Large intestine (tissue), 3 donors: Measurements from ENCODE around the gene GAMT. TPM values are rescaled to one million over a fixed set of nuclear protein-coding genes. Genes with fewer than 3 reads are reported as not detected.

Experiments used
- DNase-seq, 2 donors: peaks; one replicate each; pipeline versions ENCODE4 v3.0.0 to v3.0.0-alpha.2; 2013
- H3K27ac ChIP-seq: one replicate; pipeline ENCODE4 v1.5.1; 2013; ENCODE audit warnings: low read length
- H3K27me3 ChIP-seq: 2 replicates; pipeline ENCODE4 v1.6.1; 2013; ENCODE audit warnings: low read length; ENCODE audit not compliant: control insufficient read depth, insufficient read depth
- H3K36me3 ChIP-seq: 2 replicates; pipeline ENCODE4 v1.6.1; 2013; ENCODE audit warnings: low read length; ENCODE audit not compliant: control insufficient read depth, insufficient read depth
- H3K4me1 ChIP-seq: one replicate; pipeline ENCODE4 v1.6.1; 2013; ENCODE audit warnings: low read length; ENCODE audit not compliant: control insufficient read depth, insufficient read depth
- H3K4me3 ChIP-seq: one replicate; pipeline ENCODE4 v1.5.1; 2013; ENCODE audit warnings: low read length
- H3K9me3 ChIP-seq: one replicate; pipeline ENCODE4 v1.6.1; 2013; ENCODE audit warnings: mild to moderate bottlenecking, low read depth, low read length, moderate library complexity; ENCODE audit not compliant: control insufficient read depth
- WGBS: methylation state at CpG from one replicate; pipeline ENCODE4 v1.1.5; 2013; ENCODE audit warnings: low lambda C conversion rate; ENCODE audit not compliant: insufficient coverage; 5-methylcytosine and 5-hydroxymethylcytosine counted together
- polyA plus RNA-seq: library from polyadenylated mRNA; unstranded; fragments of 120-200 nt; gene quantifications from one replicate; pipeline ENCODE4 v1.2.1, GENCODE V29; 2013

The GAMT gene
- polyA plus RNA-seq, 1 donor, result 16.0 TPM

DNA sequence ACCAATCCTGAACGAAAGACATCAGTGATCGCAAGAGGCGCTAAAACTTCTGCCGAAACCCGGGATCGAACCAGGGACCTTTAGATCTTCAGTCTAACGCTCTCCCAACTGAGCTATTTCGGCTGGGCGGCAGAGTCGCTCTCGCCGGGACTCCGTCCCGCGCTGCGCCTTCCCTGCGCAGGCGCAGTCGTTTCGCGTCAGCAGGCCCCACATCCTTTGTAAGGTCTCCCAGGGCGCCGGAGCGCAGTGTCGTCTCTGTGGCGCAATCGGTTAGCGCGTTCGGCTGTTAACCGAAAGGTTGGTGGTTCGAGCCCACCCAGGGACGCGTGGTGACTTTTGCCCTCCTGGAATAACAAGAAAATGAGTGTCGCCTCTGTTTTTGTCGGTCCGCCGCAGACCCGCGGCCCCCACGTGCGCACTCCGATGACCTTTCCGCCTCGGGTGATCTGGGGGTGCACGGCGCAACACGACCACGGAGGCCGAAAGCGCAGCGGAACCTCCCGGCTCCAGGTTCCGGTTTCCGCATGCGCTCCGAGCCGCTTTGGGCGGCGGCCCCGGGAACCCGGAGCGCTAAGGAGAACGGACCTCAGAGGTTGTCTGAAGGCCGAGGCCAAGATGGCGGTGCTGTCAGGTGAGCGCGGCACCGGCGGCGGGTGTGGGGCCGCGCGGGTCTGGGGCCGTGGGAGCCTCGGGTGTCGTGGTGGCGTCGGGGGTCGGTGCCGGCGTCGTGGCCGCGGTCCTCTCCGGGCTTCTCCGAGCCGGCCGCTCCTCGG is 17.8 kb downstream of the GAMT start, which contains the start of gene NDUFS7:
NDUFS7 (plus strand) TSS at position 596 of the 773 bp plus-strand sequence; CDS start at position 616, 20 bp downstream.
- Histone ChIP-seq H3K4me3 (peak within 1 kb of the TSS; percentile 91), H3K27me3 (no peaks in the 10 kb centered on the region), H3K9me3 (peaks cover 3% of the 10 kb centered on the region), H3K36me3 (peaks cover 11% of the 10 kb centered on the region), H3K27ac (peak within 1 kb of the TSS; percentile 89), H3K4me1 (peaks cover 4% of the 10 kb centered on the region)
- no CpG with 5 or more reads among the region's 90 CpGs for WGBS
- DNase-seq, result peak; percentile 92 to 93

DNA sequence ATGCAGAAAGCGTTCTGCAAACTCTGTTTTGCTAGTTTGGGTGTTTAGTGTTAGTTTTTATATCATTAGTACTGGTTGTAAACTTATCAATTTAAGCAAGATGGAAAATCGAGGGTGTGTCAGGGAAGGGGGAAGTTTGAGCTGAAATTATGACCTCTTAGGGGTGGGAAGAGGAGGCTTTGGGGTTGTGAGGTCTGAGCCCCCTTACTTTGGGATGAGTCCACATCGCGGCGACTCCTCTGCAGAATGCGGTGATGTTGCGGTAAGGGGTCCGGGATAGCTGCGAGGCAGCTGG is 18.4 kb downstream of the GAMT start:
- DNase-seq, result no peak
- H3K27ac ChIP-seq, result no peak overlapping the region

DNA sequence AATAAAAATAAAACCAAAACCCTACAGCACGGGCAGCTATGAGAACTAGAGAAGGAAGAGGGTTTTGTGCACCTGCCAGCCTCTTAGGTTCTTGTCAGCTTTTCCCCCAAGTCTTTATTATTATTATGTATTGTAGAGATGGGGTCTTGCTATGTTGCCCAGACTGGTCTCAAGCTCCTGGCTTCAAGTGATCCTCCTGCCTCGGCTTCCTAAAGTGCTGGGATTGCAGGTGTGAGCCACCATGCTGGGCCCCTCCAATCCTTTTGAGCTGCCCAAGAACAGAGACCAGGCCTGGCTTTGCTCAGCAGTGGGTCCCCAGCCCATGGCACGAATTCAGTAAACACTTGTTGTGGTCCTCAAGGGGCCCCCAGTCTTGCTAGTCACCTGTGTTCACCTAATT is 19.1 kb downstream of the GAMT start:
- 83% methylated on average over 1 of the region's 3 CpGs for WGBS

More for the DNA sequence above, 18.4 kb downstream of the GAMT start:
- Histone ChIP-seq H3K9me3 (peaks cover under 1% of the 10 kb centered on the region), H3K4me1 (peaks cover 4% of the 10 kb centered on the region), H3K4me3 (no peak overlapping the region), H3K36me3 (peaks cover 6% of the 10 kb centered on the region), H3K27me3 (no peaks in the 10 kb centered on the region)
- WGBS, result 73% methylated on average over 2 of the region's 9 CpGs

DNA sequence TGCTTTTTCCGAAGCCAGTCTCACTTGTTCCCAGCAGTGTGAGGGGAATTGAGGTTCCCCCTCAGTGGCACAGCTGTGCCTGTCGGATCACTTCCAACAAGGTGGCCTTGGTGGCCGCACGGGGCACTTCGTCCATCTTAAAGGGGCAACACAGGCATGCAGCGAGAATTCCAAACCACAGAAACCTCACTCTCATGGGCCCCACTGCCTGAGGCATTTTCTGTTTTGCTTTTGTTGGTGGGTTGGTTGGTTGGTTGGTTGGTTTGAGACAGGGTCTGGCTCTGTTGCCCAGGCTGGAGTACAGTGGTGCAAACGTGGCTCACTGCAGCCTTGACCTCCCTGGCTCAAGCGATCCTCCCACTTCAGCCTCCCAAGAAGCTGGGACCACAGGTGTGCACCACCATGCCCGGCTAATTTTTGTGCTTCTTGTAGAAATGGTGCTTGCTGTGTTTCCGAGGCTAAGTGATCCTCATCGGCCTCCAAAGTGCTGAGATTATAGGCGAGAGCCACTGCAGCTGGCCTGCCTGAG is 21.3 kb downstream of the GAMT start:
- no CpG with 5 or more reads among the region's 12 CpGs for WGBS
- Histone ChIP-seq H3K36me3 (peaks cover 16% of the 10 kb centered on the region), H3K27me3 (no peaks in the 10 kb centered on the region), H3K4me3 (no peak overlapping the region), H3K27ac (no peak overlapping the region), H3K4me1 (peaks cover 3% of the 10 kb centered on the region), H3K9me3 (peaks cover 14% of the 10 kb centered on the region)
- DNase-seq, result no peak

More for the DNA sequence above, 19.1 kb downstream of the GAMT start:
- no peaks in the 10 kb centered on the region for H3K27me3 ChIP-seq
- peaks cover 4% of the 10 kb centered on the region for H3K4me1 ChIP-seq
- H3K36me3 ChIP-seq, result peaks cover 11% of the 10 kb centered on the region
- no peak overlapping the region for H3K27ac ChIP-seq
- no peak for DNase-seq
- no peak overlapping the region for H3K4me3 ChIP-seq
- H3K9me3 ChIP-seq, result peaks cover 8% of the 10 kb centered on the region

DNA sequence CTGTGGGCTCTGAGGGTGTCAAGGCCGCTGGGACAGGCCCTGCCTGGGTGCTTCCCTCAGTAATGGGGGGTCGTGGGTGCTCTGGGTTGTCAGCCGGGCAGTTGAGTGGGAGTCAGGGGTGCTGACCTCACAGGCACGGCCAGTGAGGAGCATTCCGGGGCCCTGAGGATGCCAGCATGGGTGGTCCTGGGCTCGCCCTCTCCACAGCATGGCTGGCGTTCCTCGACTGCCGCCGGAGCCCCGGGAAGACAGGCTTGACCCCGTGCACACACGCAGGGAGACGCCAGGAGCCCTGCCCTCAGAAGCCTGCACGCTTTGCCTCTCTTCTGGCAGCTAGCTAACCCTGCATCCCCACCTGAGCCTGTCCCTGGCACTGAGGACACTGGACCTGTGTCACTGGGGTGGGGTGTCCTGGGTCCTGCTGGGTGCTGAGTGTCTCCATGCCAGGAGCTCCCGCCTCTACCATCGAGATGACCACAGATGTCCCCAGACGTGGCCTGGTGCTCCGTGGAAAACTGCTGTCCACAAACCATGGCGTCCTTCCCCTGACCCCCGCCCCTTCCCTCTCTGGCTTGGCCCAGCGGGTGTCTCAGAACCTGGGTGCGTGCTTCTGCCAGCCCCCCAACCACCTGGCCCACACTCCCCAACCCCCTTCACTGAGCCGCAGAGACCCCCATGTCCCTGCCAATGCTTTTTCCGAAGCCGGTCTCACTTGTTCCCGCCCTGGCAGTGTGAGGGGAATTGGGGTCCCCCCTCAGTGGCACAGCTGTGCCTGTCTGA is 22.0 kb downstream of the GAMT start:
- no CpG with 5 or more reads among the region's 27 CpGs for WGBS

DNA sequence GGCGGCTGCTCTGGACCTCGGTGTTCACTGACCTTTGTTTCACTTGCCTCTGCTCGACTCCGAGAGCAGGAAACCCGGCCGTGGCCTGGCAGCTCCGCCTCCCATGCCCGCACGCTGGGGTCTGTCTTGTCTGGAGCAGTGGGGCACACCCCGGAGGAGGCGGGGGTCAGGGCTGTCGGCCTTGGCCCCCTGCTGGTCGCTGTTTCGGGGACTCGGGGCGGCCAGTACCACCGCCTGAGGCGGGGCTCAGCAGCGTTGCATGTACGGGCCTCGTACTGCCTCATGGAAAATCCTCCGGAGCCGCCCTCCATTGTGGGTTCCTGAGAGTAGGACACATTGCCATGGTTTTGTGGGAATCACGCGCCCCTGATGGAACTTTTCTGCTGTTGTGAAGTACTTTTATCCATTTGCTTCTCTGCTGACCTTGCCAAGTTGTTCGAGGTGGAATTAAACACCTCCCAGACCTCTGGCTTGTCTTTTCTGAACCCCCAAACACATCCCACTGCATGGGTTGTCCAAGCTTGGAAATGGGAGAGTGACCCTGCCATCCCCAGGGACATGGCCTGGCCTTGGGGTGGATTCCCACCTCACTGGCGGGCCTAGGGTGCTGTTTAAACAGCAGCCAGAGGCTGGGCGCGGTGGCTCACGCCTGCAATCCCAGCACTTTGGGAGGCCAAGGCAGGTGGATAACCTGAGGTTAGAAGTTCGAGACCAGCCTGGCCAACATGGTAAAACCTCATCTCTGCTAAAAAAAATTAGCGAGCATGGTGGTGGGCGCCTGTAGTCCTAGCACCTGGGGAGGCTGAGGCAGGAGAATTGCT is 23.2 kb downstream of the GAMT start:
- WGBS, result no CpG with 5 or more reads among the region's 33 CpGs
- Histone ChIP-seq H3K27ac (no peak overlapping the region), H3K4me1 (no peaks in the 10 kb centered on the region), H3K27me3 (no peaks in the 10 kb centered on the region), H3K36me3 (peaks cover 32% of the 10 kb centered on the region), H3K4me3 (no peak overlapping the region), H3K9me3 (peaks cover 14% of the 10 kb centered on the region)
- DNase-seq, result no peak

More for the DNA sequence above, 22.0 kb downstream of the GAMT start:
- Histone ChIP-seq H3K9me3 (peaks cover 14% of the 10 kb centered on the region), H3K27ac (no peak overlapping the region), H3K27me3 (no peaks in the 10 kb centered on the region), H3K4me3 (no peak overlapping the region), H3K4me1 (no peaks in the 10 kb centered on the region), H3K36me3 (peaks cover 21% of the 10 kb centered on the region)
- DNase-seq, result no peak

DNA sequence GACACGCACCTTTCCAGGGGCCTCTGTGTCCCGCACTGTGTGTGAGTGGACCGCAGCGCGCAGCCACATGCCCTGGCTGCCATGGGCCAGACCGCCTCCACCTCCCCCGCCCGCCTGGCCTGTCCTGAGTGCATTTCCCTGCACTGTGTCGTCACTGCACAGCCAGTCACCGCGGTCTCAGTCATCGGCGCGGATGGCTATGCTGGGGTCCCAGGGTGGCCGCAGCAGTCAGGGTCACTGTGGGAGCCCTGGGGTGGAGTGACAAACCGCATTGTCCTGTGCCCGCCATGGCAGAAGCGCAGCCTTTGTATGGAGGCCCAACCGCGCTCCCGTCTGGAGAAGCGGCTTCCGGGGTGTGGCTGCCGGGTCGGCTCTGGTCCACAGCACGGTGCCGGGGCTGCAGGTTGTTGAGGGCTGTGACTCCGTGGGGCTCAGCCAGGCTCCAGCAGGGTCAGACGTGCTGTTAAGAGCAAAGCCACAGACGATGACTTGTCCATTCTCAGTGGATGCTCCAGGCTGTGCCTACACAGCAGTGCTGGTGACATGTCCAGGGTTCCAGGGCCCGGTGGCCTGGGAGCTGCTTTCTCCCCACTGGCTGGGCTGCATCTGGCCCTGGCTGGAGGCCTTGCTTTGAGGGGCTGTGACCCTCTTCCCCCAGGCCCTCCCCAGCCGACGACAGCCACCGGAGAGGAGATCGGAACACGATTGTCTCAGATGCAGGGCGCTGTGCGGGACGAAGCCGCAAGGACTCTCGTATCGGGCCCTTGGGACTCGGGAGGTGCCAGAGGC is 24.0 kb downstream of the GAMT start:
- no CpG with 5 or more reads among the region's 43 CpGs for WGBS
- Histone ChIP-seq H3K36me3 (peaks cover 37% of the 10 kb centered on the region), H3K4me3 (no peak overlapping the region), H3K27me3 (no peaks in the 10 kb centered on the region), H3K9me3 (peaks cover 14% of the 10 kb centered on the region), H3K27ac (no peak overlapping the region), H3K4me1 (no peaks in the 10 kb centered on the region)
- no peak for DNase-seq

DNA sequence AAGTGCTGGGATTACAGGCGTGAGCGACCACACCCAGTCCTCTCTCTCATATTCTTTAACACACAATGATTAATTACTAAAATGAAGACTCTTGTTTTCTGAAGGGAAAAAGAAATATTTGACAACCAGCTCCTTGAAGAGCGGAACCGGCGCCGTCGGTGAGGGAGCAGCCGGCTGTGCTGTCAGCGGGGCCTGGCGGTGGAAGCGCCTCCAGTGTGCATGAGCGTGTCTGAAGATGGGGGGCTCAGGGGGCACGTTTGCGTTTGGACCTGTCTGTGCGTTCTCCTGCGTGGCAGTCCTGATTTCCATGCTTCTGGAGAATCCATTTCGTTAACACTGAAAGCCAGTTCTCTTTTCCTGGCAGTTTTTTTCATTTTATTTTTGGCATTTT is 24.9 kb downstream of the GAMT start:
- no CpG with 5 or more reads among the region's 17 CpGs for whole genome bisulfite sequencing
- peaks cover 41% of the 10 kb centered on the region for H3K36me3 ChIP-seq
- H3K27me3 ChIP-seq, result no peaks in the 10 kb centered on the region
- H3K9me3 ChIP-seq, result peaks cover 14% of the 10 kb centered on the region
- H3K4me1 ChIP-seq, result no peaks in the 10 kb centered on the region
- no peak overlapping the region for H3K27ac ChIP-seq
- H3K4me3 ChIP-seq, result no peak overlapping the region
- no peak for DNase-seq

DNA sequence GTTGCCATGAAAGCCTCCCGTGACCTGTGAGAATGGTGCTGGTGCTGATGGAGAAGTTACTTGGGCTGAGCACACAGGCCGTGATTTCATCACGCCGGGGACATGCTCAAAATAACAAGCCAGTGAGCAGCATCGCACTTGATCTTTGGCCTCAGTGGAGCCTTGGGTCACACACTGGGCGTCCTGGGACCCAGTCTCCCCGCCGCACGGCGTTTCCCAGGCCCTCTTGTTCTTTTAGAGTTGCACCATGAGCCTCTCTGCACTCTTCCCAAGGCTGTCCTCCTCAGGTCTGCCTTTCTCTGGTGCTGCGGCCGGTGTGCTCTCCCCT is 27.1 kb downstream of the GAMT start:
- peaks cover 62% of the 10 kb centered on the region for H3K36me3 ChIP-seq
- DNase-seq, result no peak
- peaks cover 19% of the 10 kb centered on the region for H3K9me3 ChIP-seq
- H3K27me3 ChIP-seq, result no peaks in the 10 kb centered on the region
- no CpG with 5 or more reads among the region's 12 CpGs for WGBS
- no peak overlapping the region for H3K4me3 ChIP-seq
- no peak overlapping the region for H3K27ac ChIP-seq
- no peaks in the 10 kb centered on the region for H3K4me1 ChIP-seq
